ENCODE measurements around the gene AFAP1. TPM values are rescaled to one million over a fixed set of nuclear protein-coding genes. Genes with fewer than 3 reads are reported as not detected.
A peak's percentile ranks its signal among the peaks of the same experiment; 100 is the strongest.

The AFAP1 gene
- polyA plus RNA-seq, 1 experiment, result 48.5 TPM

DNA sequence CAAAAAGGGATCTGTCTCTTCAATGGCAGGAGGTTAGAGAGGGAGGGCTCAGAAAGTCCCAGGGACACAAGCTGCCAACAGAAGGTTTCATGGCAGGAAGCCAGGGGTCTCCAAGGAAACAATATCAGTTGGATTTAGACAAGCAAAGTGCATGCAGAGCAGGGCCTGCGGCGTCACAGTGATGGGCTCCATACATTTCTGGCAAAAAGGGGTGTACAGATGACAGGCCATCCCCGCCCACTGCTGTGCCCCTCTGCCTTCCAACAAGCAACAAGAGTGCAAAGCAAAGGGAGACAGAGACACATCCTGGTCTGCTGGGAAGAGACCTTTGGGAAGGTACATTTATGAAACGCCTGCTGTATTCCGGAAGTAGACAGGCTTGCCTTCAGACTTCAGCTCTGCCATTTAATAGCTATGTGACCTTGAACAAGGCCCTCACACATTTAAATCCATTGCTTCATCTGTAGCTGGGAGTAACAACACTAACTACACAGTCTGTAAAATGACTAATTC, 121.2 kb downstream of the AFAP1 start:
- POLR2A ChIA-PET, result interaction anchor here (1.1 kb wide), 1 partner anchor 9 kb away, joined by 7 read pairs; no protein-coding TSS in a partner anchor
- peaks cover 29% of the 10 kb centered on the region for H3K36me3 ChIP-seq (ENCODE audit: control insufficient read depth, insufficient read depth, low read length)
- DNase-seq (ENCODE audit: low read depth), result no peak
- H3K27me3 ChIP-seq (ENCODE audit: control insufficient read depth, insufficient read depth, low read length), result no peaks in the 10 kb centered on the region
- TF ChIP-seq, protein P1, sequence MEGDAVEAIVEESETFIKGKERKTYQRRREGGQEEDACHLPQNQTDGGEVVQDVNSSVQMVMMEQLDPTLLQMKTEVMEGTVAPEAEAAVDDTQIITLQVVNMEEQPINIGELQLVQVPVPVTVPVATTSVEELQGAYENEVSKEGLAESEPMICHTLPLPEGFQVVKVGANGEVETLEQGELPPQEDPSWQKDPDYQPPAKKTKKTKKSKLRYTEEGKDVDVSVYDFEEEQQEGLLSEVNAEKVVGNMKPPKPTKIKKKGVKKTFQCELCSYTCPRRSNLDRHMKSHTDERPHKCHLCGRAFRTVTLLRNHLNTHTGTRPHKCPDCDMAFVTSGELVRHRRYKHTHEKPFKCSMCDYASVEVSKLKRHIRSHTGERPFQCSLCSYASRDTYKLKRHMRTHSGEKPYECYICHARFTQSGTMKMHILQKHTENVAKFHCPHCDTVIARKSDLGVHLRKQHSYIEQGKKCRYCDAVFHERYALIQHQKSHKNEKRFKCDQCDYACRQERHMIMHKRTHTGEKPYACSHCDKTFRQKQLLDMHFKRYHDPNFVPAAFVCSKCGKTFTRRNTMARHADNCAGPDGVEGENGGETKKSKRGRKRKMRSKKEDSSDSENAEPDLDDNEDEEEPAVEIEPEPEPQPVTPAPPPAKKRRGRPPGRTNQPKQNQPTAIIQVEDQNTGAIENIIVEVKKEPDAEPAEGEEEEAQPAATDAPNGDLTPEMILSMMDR (IDR thresholded peaks at IDR 0.05; ENCODE audit: insufficient read depth, low read depth, low read length), result no peak
- CTCF ChIA-PET, result interaction anchor here (0.9 to 1.1 kb wide), 2 partner anchors 10 to 168 kb away, joined by 3 read pairs; no protein-coding TSS in a partner anchor
- no peak overlapping the region for H3K4me3 ChIP-seq (ENCODE audit: low read depth, low read length)

DNA sequence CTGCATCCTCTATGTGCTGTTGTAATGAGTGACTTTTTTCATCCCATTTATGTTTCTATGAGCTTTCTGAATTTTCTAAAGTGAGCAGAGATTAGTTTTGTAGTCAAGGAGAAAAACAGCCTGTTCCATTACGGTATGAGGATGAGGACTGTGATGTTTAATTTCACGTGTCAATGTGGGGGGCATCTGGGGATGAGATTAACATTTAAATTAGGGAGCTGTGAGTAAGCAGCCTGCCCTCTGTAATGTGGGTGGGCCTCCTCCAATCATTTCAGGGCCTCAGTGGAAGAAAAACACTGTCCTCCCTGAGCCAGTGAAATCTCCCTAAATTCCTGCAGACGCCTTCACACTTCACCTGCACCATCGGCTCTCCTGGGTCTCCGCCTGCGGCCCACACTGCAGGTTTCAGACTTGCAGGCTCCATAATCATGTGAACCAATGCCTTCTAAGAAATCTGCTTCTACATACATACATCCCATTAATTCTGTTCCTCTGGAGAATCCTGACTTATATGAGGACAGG, 121.7 kb downstream of the AFAP1 start:
- H3K27me3 ChIP-seq (ENCODE audit: control insufficient read depth, insufficient read depth, low read length), result no peaks in the 10 kb centered on the region
- CTCF ChIA-PET, result interaction anchor here (0.9 kb wide), 2 partner anchors 10 to 14 kb away, joined by 3 to 4 read pairs; no protein-coding TSS in a partner anchor
- POLR2A ChIA-PET, result interaction anchor here (1.1 kb wide), 1 partner anchor 10 kb away, joined by 7 read pairs; no protein-coding TSS in a partner anchor
- no peak for DNase-seq (ENCODE audit: low read depth)
- H3K4me3 ChIP-seq (ENCODE audit: low read depth, low read length), result no peak overlapping the region
- peaks cover 29% of the 10 kb centered on the region for H3K36me3 ChIP-seq (ENCODE audit: control insufficient read depth, insufficient read depth, low read length)
- TF ChIP-seq, protein P1 (IDR thresholded peaks at IDR 0.05; ENCODE audit: insufficient read depth, low read depth, low read length), result no peak

DNA sequence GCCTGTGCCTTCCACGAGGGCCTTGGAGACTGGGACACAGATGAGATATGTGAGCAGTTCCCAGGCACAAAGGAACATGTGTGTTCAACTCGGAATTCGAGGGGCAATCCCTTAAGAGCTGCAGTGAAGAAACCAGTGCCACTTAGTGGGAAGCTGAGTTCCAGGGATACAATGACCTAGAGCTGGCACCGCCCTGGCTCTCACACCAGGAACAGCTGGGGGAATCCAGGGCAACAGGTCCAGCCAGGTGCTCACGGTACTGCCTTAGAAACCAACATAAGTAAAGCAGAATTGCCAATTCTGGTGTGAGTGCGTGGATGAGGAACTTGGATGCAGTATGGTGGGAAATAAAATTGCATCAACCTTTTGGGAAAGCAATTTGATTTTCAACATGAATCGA, 122.9 kb downstream of the AFAP1 start:
- TF ChIP-seq, protein P1 (IDR thresholded peaks at IDR 0.05; ENCODE audit: insufficient read depth, low read depth, low read length), result no peak
- no peak for DNase-seq (ENCODE audit: low read depth)
- Histone ChIP-seq H3K27me3 (ENCODE audit: control insufficient read depth, insufficient read depth, low read length) (no peaks in the 10 kb centered on the region), H3K36me3 (ENCODE audit: control insufficient read depth, insufficient read depth, low read length) (peaks cover 29% of the 10 kb centered on the region), H3K4me3 (ENCODE audit: low read depth, low read length) (no peak overlapping the region)
- POLR2A ChIA-PET, result no interaction called here
- CTCF ChIA-PET, result interaction anchor here (0.8 to 1.4 kb wide), 2 partner anchors 10 to 12 kb away, joined by 4 to 5 read pairs; no protein-coding TSS in a partner anchor

DNA sequence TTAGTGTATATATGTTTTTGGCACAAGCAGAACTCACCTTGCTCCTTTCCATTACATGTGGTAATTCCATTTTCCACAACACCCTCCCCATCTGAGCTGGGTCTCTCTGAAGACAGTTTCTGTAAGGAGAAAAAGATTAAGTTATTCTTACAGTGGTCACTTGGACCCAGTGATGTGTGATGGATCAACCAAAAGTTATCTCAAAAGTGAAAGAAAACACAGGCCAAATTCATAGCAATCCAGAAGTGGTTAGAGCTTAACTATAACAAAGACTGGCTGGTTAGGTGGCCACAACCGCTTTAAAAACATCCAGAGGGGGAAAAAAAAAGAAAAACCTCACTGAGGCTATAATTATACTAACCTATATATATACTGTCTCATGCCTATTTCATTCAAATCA, 123.7 kb downstream of the AFAP1 start:
- TF ChIP-seq, protein P1 (IDR thresholded peaks at IDR 0.05; ENCODE audit: insufficient read depth, low read depth, low read length), result no peak
- H3K27me3 ChIP-seq (ENCODE audit: control insufficient read depth, insufficient read depth, low read length), result no peaks in the 10 kb centered on the region
- DNase-seq (ENCODE audit: low read depth), result no peak
- H3K36me3 ChIP-seq (ENCODE audit: control insufficient read depth, insufficient read depth, low read length), result peaks cover 28% of the 10 kb centered on the region
- no peak overlapping the region for H3K4me3 ChIP-seq (ENCODE audit: low read depth, low read length)
- CTCF ChIA-PET, result interaction anchor here (0.6 to 1.5 kb wide), 3 partner anchors 9 to 171 kb away, joined by 3 to 7 read pairs (median 5); no protein-coding TSS in a partner anchor
- POLR2A ChIA-PET, result interaction anchor here (0.7 kb wide), 1 partner anchor 24 kb away, joined by 3 read pairs; no protein-coding TSS in a partner anchor

DNA sequence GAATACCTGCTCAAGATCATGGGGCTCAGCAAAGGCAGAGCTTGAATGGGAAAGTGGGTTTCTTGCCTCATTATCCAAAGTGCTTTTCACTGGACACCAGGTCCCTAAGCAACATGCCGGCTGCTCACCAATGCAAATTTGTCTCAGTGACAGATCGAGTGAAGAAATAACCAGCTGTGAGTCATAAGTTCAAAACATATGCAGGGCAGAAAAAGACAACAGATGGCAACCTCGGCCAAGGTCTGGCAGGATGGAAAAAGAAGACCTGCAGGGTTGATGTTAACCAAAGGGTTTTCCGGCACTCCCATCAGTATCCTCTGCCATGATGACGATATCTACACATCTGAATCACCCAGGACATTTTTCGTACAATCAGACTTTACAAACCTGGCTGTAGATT, 124.1 kb downstream of the AFAP1 start:
- no peak for DNase-seq (ENCODE audit: low read depth)
- Histone ChIP-seq H3K36me3 (ENCODE audit: control insufficient read depth, insufficient read depth, low read length) (peaks cover 31% of the 10 kb centered on the region), H3K27me3 (ENCODE audit: control insufficient read depth, insufficient read depth, low read length) (no peaks in the 10 kb centered on the region), H3K4me3 (ENCODE audit: low read depth, low read length) (no peak overlapping the region)
- TF ChIP-seq, protein P1 (IDR thresholded peaks at IDR 0.05; ENCODE audit: insufficient read depth, low read depth, low read length), result peak; percentile 29; the same call in 1 of the 2 replicates
- ChIA-PET CTCF (interaction anchor here (0.6 to 1.5 kb wide), 3 partner anchors 11 to 172 kb away, joined by 3 to 7 read pairs (median 3); no protein-coding TSS in a partner anchor), POLR2A (interaction anchor here (0.7 kb wide), 1 partner anchor 23 kb away, joined by 3 read pairs; no protein-coding TSS in a partner anchor)

Measured in BJ (cell line).